GM10266 (cell line): ENCODE data around the gene RIC8B.

Source experiments
- DNase-seq: peaks from one replicate; pipeline ENCODE4 v3.0.0; 2012; ENCODE audit errors: extremely low spot score
- CTCF ChIP-seq: IDR thresholded peaks from 2 replicates; pipeline ENCODE4 v1.5.1; 2012; ENCODE audit warnings: mild to moderate bottlenecking, low read depth; ENCODE audit not compliant: control insufficient read depth, insufficient read depth; ENCODE audit errors: missing control alignments

Gene RIC8B

GRCh38 chr12:106879612-106880011 lies 105.1 kb downstream of the RIC8B start:
- no peak for DNase-seq
- no peak for TF ChIP-seq CTCF

GRCh38 chr12:106883426-106883825 lies 108.9 kb downstream of the RIC8B start:
- DNase-seq, result no peak
- no peak for TF ChIP-seq CTCF

- DNase-seq, result no peak
- TF ChIP-seq CTCF, result no peak
Observed at GRCh38 chr12:106885026-106885425, 110.5 kb downstream of the RIC8B start.

GRCh38 chr12:106885541-106886249 lies 111.2 kb downstream of the RIC8B start:
- no peak for TF ChIP-seq CTCF
- no peak for DNase-seq

- no peak for DNase-seq
- TF ChIP-seq CTCF, result no peak
Observed at GRCh38 chr12:106886932-106887331, 112.5 kb downstream of the RIC8B start.

- TF ChIP-seq CTCF, result no peak
- DNase-seq, result no peak
Observed at GRCh38 chr12:106888348-106888970, 114.0 kb downstream of the RIC8B start.

- no peak for DNase-seq
- no peak for TF ChIP-seq CTCF
Observed at GRCh38 chr12:106889326-106889725, 114.8 kb downstream of the RIC8B start.
